ENCODE results near the gene NUPR1. TPM values are rescaled to one million over a fixed set of nuclear protein-coding genes. Genes with fewer than 3 reads are reported as not detected.

Gene NUPR1
- total RNA-seq, 1 experiment from 2014 or later = 2.2 TPM

DNA sequence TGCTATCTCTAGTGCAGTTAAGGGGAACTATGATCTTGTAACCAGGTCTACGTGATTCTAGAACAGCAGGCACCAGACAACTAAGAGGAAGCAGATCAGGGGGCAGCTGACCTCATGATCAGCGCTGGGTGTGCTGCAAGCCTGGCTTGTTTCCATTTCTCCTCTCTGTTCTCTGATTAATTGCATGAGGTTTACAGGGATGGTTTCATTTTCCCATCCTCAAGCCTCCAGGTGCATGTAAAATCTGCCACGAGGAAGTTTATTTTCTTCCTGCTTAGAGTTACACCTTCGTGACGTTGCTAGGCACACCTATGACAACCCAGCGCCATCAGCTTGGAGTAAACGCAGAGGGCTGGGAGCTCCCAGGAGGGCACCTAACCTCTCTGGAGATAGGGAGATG, 4.3 kb upstream of the NUPR1 start:
- Histone ChIP-seq H3K9ac (ENCODE audit: low read length) (no peak overlapping the region), H3K4me2 (ENCODE audit: low read length) (no peak overlapping the region), H3K4me3 (replicated peaks in 1 of 2; ENCODE audit: low read depth in 1 of 2, low read length in 2 of 2) (no peak overlapping the region), H3K4me1 (ENCODE audit: control insufficient read depth in 1 of 2, insufficient read depth in 2 of 2, low read length in 2 of 2) (no peaks in the 10 kb centered on the region), H3K36me3 (ENCODE audit: control insufficient read depth in 1 of 2, insufficient read depth in 2 of 2, low read length in 2 of 2) (no peaks in the 10 kb centered on the region), H3K27ac (ENCODE audit: low read depth, low read length) (no peak overlapping the region), H2AFZ (ENCODE audit: low read depth, low read length, poor library complexity, severe bottlenecking) (no peak overlapping the region), H3K9me3 (ENCODE audit: control insufficient read depth in 1 of 2, insufficient read depth in 1 of 2, low read depth in 1 of 2, low read length in 2 of 2) (no peaks in the 10 kb centered on the region), H4K20me1 (ENCODE audit: insufficient read depth) (no peaks in the 10 kb centered on the region), H3K27me3 (ENCODE audit: insufficient read depth, low read length) (no peaks in the 10 kb centered on the region), H3K79me2 (ENCODE audit: insufficient read depth, low read length) (no peaks in the 10 kb centered on the region), H3K9me2 (ENCODE audit: insufficient read depth) (no peaks in the 10 kb centered on the region)
- TF ChIP-seq TCF7L2 (IDR thresholded peaks at IDR 0.05; ENCODE audit: borderline replicate concordance, extremely low read depth, insufficient read depth, insufficient read length) (no peak), JUND (IDR thresholded peaks at IDR 0.05) (no peak), SRF (IDR thresholded peaks at IDR 0.05; ENCODE audit: low read depth) (no peak)
- TF ChIP-seq, protein P1, sequence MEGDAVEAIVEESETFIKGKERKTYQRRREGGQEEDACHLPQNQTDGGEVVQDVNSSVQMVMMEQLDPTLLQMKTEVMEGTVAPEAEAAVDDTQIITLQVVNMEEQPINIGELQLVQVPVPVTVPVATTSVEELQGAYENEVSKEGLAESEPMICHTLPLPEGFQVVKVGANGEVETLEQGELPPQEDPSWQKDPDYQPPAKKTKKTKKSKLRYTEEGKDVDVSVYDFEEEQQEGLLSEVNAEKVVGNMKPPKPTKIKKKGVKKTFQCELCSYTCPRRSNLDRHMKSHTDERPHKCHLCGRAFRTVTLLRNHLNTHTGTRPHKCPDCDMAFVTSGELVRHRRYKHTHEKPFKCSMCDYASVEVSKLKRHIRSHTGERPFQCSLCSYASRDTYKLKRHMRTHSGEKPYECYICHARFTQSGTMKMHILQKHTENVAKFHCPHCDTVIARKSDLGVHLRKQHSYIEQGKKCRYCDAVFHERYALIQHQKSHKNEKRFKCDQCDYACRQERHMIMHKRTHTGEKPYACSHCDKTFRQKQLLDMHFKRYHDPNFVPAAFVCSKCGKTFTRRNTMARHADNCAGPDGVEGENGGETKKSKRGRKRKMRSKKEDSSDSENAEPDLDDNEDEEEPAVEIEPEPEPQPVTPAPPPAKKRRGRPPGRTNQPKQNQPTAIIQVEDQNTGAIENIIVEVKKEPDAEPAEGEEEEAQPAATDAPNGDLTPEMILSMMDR (IDR thresholded peaks at IDR 0.05 in 2 of 3, conservative IDR thresholded peaks at IDR 0.05 in 1 of 3; ENCODE audit: borderline replicate concordance in 1 of 3, insufficient read depth in 1 of 3, low read depth in 2 of 3, low read length in 2 of 3) = no peak
- CTCF ChIA-PET = no interaction called here
- intact Hi-C loops (cut with micrococcal nuclease) = no loop called here
- ATAC-seq (no peak), DNase-seq (ENCODE audit: low read depth, low spot score) (no peak)
- RAD21 ChIA-PET (ENCODE audit: low non-redundant PET in 1 of 2, low total read pairs in 2 of 2, uncharacterized antibody in 2 of 2, unreplicated experiment in 2 of 2) = no interaction called here
- POLR2A ChIA-PET = interaction anchor here (0.5 kb wide), 1 partner anchor 11 kb away, joined by 3 read pairs; the partner anchor contains the start of gene SGF29
- BruUV-seq (replicated peaks) = no TSS peak

DNA sequence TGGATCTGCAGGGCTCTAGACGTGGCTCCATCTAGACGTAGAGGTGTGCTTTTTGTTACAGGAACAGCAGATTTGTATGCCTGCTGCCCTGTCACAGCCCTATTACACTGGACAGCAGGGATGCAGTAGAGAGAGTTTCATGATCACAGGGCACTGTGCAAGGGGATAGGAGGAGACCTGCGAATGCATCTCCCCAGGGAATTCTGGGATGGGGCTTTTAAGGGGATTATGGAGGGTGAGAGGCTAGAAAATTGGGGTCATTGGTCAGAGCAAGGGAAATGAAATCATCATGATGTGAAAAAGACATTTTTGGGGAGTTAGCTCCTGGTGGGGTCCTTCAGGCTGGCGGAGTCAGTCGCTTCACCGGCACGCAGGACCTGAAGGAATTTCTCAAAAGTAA, 3.9 kb upstream of the NUPR1 start:
- H2AFZ ChIP-seq (ENCODE audit: low read depth, low read length, poor library complexity, severe bottlenecking) = no peak overlapping the region
- ATAC-seq (no peak), DNase-seq (ENCODE audit: low read depth, low spot score) (no peak)
- no peaks in the 10 kb centered on the region for H4K20me1 ChIP-seq (ENCODE audit: insufficient read depth)
- no peaks in the 10 kb centered on the region for H3K79me2 ChIP-seq (ENCODE audit: insufficient read depth, low read length)
- TF ChIP-seq SRF (IDR thresholded peaks at IDR 0.05; ENCODE audit: low read depth) (no peak), FOSL1 (IDR thresholded peaks at IDR 0.05; ENCODE audit: low read depth) (no peak)
- ChIA-PET RAD21 (ENCODE audit: low non-redundant PET in 1 of 2, low total read pairs in 2 of 2, uncharacterized antibody in 2 of 2, unreplicated experiment in 2 of 2) (no interaction called here), CTCF (no interaction called here), POLR2A (no interaction called here)
- no peaks in the 10 kb centered on the region for H3K4me1 ChIP-seq (ENCODE audit: control insufficient read depth in 1 of 2, insufficient read depth in 2 of 2, low read length in 2 of 2)
- intact Hi-C loops (cut with micrococcal nuclease) = no loop called here
- H3K9me3 ChIP-seq (ENCODE audit: control insufficient read depth in 1 of 2, insufficient read depth in 1 of 2, low read depth in 1 of 2, low read length in 2 of 2) = no peaks in the 10 kb centered on the region
- H3K27me3 ChIP-seq (ENCODE audit: insufficient read depth, low read length) = no peaks in the 10 kb centered on the region
- no TSS peak for BruUV-seq (replicated peaks)
- H3K9ac ChIP-seq (ENCODE audit: low read length) = no peak overlapping the region
- no peaks in the 10 kb centered on the region for H3K9me2 ChIP-seq (ENCODE audit: insufficient read depth)
- H3K27ac ChIP-seq (ENCODE audit: low read depth, low read length) = no peak overlapping the region
- H3K4me2 ChIP-seq (ENCODE audit: low read length) = no peak overlapping the region
- no peak overlapping the region for H3K4me3 ChIP-seq (replicated peaks in 1 of 2; ENCODE audit: low read depth in 1 of 2, low read length in 2 of 2)
- no peaks in the 10 kb centered on the region for H3K36me3 ChIP-seq (ENCODE audit: control insufficient read depth in 1 of 2, insufficient read depth in 2 of 2, low read length in 2 of 2)

All from HCT116 (cell line).